K562 (cell line): ENCODE data around the gene STK11. TPM values are rescaled to one million over a fixed set of nuclear protein-coding genes. Genes with fewer than 3 reads are reported as not detected.

Experiments used
- CCNT2 ChIP-seq: IDR thresholded peaks from 2 replicates; pipeline ENCODE4 v1.6.1; 2011; ENCODE audit warnings: borderline replicate concordance, low read depth, mild to moderate bottlenecking, moderate library complexity, mixed read lengths, low read length; ENCODE audit not compliant: insufficient read length; ENCODE audit errors: extremely low read depth
- CHD2 ChIP-seq: IDR thresholded peaks from 2 replicates; pipeline ENCODE4 v1.6.1; 2011; ENCODE audit warnings: low read depth, low read length
- ETV1 ChIP-seq: fragments of 450-650 bp; conservative IDR thresholded peaks from 2 replicates; pipeline ENCODE4 v1.6.1; 2016; ENCODE audit warnings: missing genetic modification characterization, control low read depth, low read depth, missing compliant biosample characterization
- FOXJ2 ChIP-seq: fragments of 200-800 bp; sonication (Bioruptor generic); IDR thresholded peaks from 2 replicates; pipeline ENCODE4 v1.6.1; 2016; ENCODE audit warnings: missing genetic modification characterization, missing compliant biosample characterization
- GABPB2 ChIP-seq: fragments of 250-450 bp; sonication (Bioruptor Pico); conservative IDR thresholded peaks from 2 replicates; pipeline ENCODE4 v1.5.1; 2021; ENCODE audit warnings: mild to moderate bottlenecking
- HLTF ChIP-seq: fragments of 450-650 bp; IDR thresholded peaks from 2 replicates; pipeline ENCODE4 v1.6.1; 2016
- KAT8 ChIP-seq: fragments of 450-650 bp; IDR thresholded peaks from 2 replicates; pipeline ENCODE4 v1.6.1; 2016; ENCODE audit warnings: low read depth, mild to moderate bottlenecking
- MTA1 ChIP-seq: fragments of 450-650 bp; IDR thresholded peaks from 2 replicates; pipeline ENCODE4 v1.6.1; 2017; ENCODE audit warnings: borderline replicate concordance
- POLR3A ChIP-seq: IDR thresholded peaks from 2 replicates; pipeline ENCODE4 v1.6.1; 2011; ENCODE audit warnings: borderline replicate concordance, mild to moderate bottlenecking, moderate library complexity; ENCODE audit not compliant: insufficient read length, insufficient read depth; ENCODE audit errors: extremely low read depth
- RB1 ChIP-seq: fragments of 450-650 bp; IDR thresholded peaks from 2 replicates; pipeline ENCODE4 v1.6.1; 2017; ENCODE audit warnings: low read depth, mild to moderate bottlenecking
- RFX1 ChIP-seq: fragments of 450-650 bp; IDR thresholded peaks from 2 replicates; pipeline ENCODE4 v1.6.1; 2016; ENCODE audit warnings: mild to moderate bottlenecking, moderate library complexity
- SREBF1 ChIP-seq: fragments of 150-350 bp; IDR thresholded peaks from 2 replicates; pipeline ENCODE4 v1.6.1; 2014; ENCODE audit warnings: antibody characterized with exemption, low read depth, low read length, borderline replicate concordance
- ZBTB17 ChIP-seq: fragments of 450-650 bp; formaldehyde crosslinking; IDR thresholded peaks from 2 replicates; pipeline ENCODE4 v1.4.0; 2020; ENCODE audit warnings: mild to moderate bottlenecking
- ZNF253 ChIP-seq: fragments of 250-450 bp; sonication (Bioruptor Pico); conservative IDR thresholded peaks from 2 replicates; pipeline ENCODE4 v1.6.1; 2021; ENCODE audit warnings: mild to moderate bottlenecking
- ZNF668 ChIP-seq: fragments of 250-450 bp; sonication (Bioruptor Pico); IDR thresholded peaks from 2 replicates; pipeline ENCODE4 v1.8.0; 2022; ENCODE audit warnings: mild to moderate bottlenecking, inconsistent platforms
- polyA plus RNA-seq, 8 experiments: library from polyadenylated mRNA; depleted of rRNA in 4 of 8; stranded (reverse) in 5 of 8; unstranded in 3 of 8; fragments of >200 nt; fragmentation: Nextera tagmentation in 2 of 8; fragmentation: Illumina TruSeq in 1 of 8; extraction: Ambion mirVana in 2 of 8; extraction: Trizol in 1 of 8; gene quantifications; 2 replicates each; pipeline versions ENCODE4 v1.2.1 to v1.2.3, GENCODE V29; 2011 to 2014; ENCODE audit warnings: inconsistent platforms in 1 of 8, missing spikeins in 1 of 8
- total RNA-seq, 7 experiments: library from RNA; depleted of rRNA in 6 of 7; stranded (reverse); fragments of >200 nt in 6 of 7; fragmentation: Illumina TruSeq in 2 of 7; extraction: Trizol in 2 of 7; gene quantifications; 2 replicates each; pipeline versions ENCODE4 v1.2.1 to v1.2.3, GENCODE V29; 2011 to 2021; ENCODE audit warnings: low replicate concordance in 1 of 7
- TF ChIP-seq, protein P1 (sequence below): fragments of 450-650 bp; IDR thresholded peaks from 2 replicates; pipeline ENCODE4 v1.6.1; 2017; ENCODE audit warnings: mild to moderate bottlenecking, moderate library complexity
- TF ChIP-seq, protein P2 (sequence below): fragments of 250-450 bp; sonication (Bioruptor Pico); IDR thresholded peaks from 2 replicates; pipeline ENCODE4 v1.4.0; 2020; ENCODE audit warnings: mild to moderate bottlenecking, moderate library complexity
- TF ChIP-seq, protein P3 (sequence below): sonication (generic); formaldehyde crosslinking; IDR thresholded peaks from 2 replicates; pipeline ENCODE4 v1.8.0; 2022; ENCODE audit warnings: missing genetic modification reagents, mild to moderate bottlenecking, moderate library complexity, borderline replicate concordance
- TF ChIP-seq, protein P4 (sequence below): fragments of 450-650 bp; IDR thresholded peaks from 2 replicates; pipeline ENCODE4 v1.6.1; 2017; ENCODE audit warnings: antibody characterized with exemption, mild to moderate bottlenecking

The STK11 gene
- total and polyA plus RNA-seq, 9 of the 15 experiments (the other 6 are each of a cell fraction or from before 2014, with no cell fraction given) = 0.15 to 96.5 (median 31.7) TPM

DNA sequence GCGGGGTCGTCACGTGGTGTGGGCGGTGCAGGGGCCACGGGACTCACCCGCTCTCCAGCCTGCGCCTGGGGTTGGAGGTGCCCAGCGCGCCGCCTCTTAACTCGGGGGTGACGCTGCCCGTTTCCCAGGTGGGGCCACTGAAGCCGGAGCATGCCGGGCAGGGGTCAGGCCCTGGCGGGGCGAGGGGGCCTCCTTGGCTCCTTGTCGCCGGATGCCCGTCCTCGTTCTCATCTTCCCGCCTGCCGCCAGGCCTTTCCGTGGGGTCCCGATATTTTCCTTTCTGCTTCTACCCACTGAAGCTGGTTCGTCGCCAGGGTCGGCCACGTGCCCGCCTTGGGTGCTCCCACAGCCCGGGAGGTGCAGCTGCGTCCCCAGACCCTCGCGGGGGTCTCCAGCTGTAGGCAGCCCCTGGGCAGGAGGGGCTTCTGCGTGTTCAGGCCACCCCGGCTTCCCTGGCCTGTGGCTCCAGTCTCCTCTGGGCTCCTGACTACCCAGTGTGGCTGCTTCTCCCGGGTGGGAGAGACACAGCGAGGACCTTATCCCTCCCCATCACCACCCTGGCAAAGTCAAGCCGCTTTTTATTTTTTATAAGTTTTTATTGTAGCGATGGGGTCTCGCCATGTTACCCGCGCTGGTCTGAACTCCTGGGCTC is 70.5 kb downstream of the STK11 start (continued):
- TF ChIP-seq, protein P1, sequence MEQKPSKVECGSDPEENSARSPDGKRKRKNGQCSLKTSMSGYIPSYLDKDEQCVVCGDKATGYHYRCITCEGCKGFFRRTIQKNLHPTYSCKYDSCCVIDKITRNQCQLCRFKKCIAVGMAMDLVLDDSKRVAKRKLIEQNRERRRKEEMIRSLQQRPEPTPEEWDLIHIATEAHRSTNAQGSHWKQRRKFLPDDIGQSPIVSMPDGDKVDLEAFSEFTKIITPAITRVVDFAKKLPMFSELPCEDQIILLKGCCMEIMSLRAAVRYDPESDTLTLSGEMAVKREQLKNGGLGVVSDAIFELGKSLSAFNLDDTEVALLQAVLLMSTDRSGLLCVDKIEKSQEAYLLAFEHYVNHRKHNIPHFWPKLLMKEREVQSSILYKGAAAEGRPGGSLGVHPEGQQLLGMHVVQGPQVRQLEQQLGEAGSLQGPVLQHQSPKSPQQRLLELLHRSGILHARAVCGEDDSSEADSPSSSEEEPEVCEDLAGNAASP = no peak
- TF ChIP-seq HLTF (0 out of 2 replicates have a peak, but pooled peaks have one; percentile 60), RFX1 (no peak), ETV1 (tag) (no peak), POLR3A (no peak), CCNT2 (no peak), ZBTB17 (CRISPR knock-in tag) (0 out of 2 replicates have a peak, but pooled peaks have one; percentile 16), ZNF253 (CRISPR knock-in tag) (no peak), SREBF1 (no peak), KAT8 (no peak), RB1 (no peak), GABPB2 (no peak), FOXJ2 (no peak), CHD2 (no peak), ZNF668 (CRISPR knock-in tag) (no peak), MTA1 (no peak)
- TF ChIP-seq, protein P2, sequence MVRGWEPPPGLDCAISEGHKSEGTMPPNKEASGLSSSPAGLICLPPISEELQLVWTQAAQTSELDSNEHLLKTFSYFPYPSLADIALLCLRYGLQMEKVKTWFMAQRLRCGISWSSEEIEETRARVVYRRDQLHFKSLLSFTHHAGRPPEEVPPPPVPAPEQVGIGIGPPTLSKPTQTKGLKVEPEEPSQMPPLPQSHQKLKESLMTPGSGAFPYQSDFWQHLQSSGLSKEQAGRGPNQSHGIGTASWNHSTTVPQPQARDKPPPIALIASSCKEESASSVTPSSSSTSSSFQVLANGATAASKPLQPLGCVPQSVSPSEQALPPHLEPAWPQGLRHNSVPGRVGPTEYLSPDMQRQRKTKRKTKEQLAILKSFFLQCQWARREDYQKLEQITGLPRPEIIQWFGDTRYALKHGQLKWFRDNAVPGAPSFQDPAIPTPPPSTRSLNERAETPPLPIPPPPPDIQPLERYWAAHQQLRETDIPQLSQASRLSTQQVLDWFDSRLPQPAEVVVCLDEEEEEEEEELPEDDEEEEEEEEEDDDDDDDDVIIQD (CRISPR knock-in tag) = peak; percentile 40; the same call in 1 of the 2 replicates
- TF ChIP-seq, protein P3, sequence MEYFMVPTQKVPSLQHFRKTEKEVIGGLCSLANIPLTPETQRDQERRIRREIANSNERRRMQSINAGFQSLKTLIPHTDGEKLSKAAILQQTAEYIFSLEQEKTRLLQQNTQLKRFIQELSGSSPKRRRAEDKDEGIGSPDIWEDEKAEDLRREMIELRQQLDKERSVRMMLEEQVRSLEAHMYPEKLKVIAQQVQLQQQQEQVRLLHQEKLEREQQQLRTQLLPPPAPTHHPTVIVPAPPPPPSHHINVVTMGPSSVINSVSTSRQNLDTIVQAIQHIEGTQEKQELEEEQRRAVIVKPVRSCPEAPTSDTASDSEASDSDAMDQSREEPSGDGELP (CRISPR knock-in tag) = peak; percentile 93
- TF ChIP-seq, protein P4, sequence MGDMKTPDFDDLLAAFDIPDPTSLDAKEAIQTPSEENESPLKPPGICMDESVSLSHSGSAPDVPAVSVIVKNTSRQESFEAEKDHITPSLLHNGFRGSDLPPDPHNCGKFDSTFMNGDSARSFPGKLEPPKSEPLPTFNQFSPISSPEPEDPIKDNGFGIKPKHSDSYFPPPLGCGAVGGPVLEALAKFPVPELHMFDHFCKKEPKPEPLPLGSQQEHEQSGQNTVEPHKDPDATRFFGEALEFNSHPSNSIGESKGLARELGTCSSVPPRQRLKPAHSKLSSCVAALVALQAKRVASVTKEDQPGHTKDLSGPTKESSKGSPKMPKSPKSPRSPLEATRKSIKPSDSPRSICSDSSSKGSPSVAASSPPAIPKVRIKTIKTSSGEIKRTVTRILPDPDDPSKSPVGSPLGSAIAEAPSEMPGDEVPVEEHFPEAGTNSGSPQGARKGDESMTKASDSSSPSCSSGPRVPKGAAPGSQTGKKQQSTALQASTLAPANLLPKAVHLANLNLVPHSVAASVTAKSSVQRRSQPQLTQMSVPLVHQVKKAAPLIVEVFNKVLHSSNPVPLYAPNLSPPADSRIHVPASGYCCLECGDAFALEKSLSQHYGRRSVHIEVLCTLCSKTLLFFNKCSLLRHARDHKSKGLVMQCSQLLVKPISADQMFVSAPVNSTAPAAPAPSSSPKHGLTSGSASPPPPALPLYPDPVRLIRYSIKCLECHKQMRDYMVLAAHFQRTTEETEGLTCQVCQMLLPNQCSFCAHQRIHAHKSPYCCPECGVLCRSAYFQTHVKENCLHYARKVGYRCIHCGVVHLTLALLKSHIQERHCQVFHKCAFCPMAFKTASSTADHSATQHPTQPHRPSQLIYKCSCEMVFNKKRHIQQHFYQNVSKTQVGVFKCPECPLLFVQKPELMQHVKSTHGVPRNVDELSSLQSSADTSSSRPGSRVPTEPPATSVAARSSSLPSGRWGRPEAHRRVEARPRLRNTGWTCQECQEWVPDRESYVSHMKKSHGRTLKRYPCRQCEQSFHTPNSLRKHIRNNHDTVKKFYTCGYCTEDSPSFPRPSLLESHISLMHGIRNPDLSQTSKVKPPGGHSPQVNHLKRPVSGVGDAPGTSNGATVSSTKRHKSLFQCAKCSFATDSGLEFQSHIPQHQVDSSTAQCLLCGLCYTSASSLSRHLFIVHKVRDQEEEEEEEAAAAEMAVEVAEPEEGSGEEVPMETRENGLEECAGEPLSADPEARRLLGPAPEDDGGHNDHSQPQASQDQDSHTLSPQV = peak; percentile 40
